GM19452 (cell line): ENCODE data around the gene PCED1B.

ENCODE experiments used
- ATAC-seq: cut with Tn5 transposase; IDR thresholded peaks from one replicate; pipeline ENCODE4 v1.9.1; 2021; ENCODE audit not compliant: unreplicated experiment

Gene PCED1B

GRCh38 chr12:47225356-47225755 lies 145.9 kb downstream of the PCED1B start:
- no peak for ATAC-seq

- no peak for ATAC-seq
Observed at GRCh38 chr12:47226199-47226598, 146.8 kb downstream of the PCED1B start.

- ATAC-seq: no peak
Observed at GRCh38 chr12:47228802-47229201, 149.4 kb downstream of the PCED1B start.

GRCh38 chr12:47231456-47231855 lies 152.0 kb downstream of the PCED1B start:
- no peak for ATAC-seq

GRCh38 chr12:47234576-47235141 lies 155.2 kb downstream of the PCED1B start:
- no peak for ATAC-seq

GRCh38 chr12:47235258-47236040 lies 156.0 kb downstream of the PCED1B start:
- no peak for ATAC-seq

- no peak for ATAC-seq
Observed at GRCh38 chr12:47236109-47236714, 156.8 kb downstream of the PCED1B start.

GRCh38 chr12:47237751-47238211 lies 158.4 kb downstream of the PCED1B start:
- no peak for ATAC-seq

- no peak for ATAC-seq
Observed at GRCh38 chr12:47238669-47239114, 159.3 kb downstream of the PCED1B start.

- ATAC-seq: no peak
Observed at GRCh38 chr12:47242426-47242825, 163.0 kb downstream of the PCED1B start.

GRCh38 chr12:47244835-47245234 lies 165.4 kb downstream of the PCED1B start:
- ATAC-seq: no peak

- no peak for ATAC-seq
Observed at GRCh38 chr12:47245623-47246022, 166.2 kb downstream of the PCED1B start.

GRCh38 chr12:47247418-47247817 lies 168.0 kb downstream of the PCED1B start:
- ATAC-seq: no peak

- no peak for ATAC-seq
Observed at GRCh38 chr12:47249082-47249481, 169.7 kb downstream of the PCED1B start.

GRCh38 chr12:47249719-47250357 lies 170.4 kb downstream of the PCED1B start:
- no peak for ATAC-seq

- no peak for ATAC-seq
Observed at GRCh38 chr12:47251919-47252318, 172.5 kb downstream of the PCED1B start.

- no peak for ATAC-seq
Observed at GRCh38 chr12:47264951-47265350, 185.5 kb downstream of the PCED1B start.

GRCh38 chr12:47265391-47265790 lies 186.0 kb downstream of the PCED1B start:
- ATAC-seq: no peak

- no peak for ATAC-seq
Observed at GRCh38 chr12:47267571-47267970, 188.2 kb downstream of the PCED1B start.

- ATAC-seq: peak; percentile 80
Observed at GRCh38 chr12:47268501-47269454, 189.4 kb downstream of the PCED1B start.
